Muscle of leg (tissue), 11 donors: ENCODE results near the gene TTYH3. TPM values are rescaled to one million over a fixed set of nuclear protein-coding genes. Genes with fewer than 3 reads are reported as not detected.
A peak's percentile ranks its signal among the peaks of the same experiment; 100 is the strongest.
"Not testable (repeated sequence)": the region's sequence is repeated elsewhere in the genome, so short reads cannot be mapped to it uniquely, and the experiment has no call there.

Experiments used
- DNase-seq: peaks from one replicate; pipeline ENCODE4 v3.0.0; 2013
- H3K27ac ChIP-seq: one replicate; pipeline ENCODE4 v1.5.1; 2013; ENCODE audit warnings: mild to moderate bottlenecking, low read length, control low read depth
- H3K27me3 ChIP-seq: one replicate; pipeline ENCODE4 v1.6.1; 2013; ENCODE audit warnings: low read length; ENCODE audit not compliant: control insufficient read depth, insufficient read depth
- H3K36me3 ChIP-seq: one replicate; pipeline ENCODE4 v1.6.1; 2013; ENCODE audit warnings: low read length; ENCODE audit not compliant: control insufficient read depth, insufficient read depth
- H3K4me1 ChIP-seq: one replicate; pipeline ENCODE4 v1.6.1; 2013; ENCODE audit warnings: low read length; ENCODE audit not compliant: control insufficient read depth, insufficient read depth
- H3K4me3 ChIP-seq: one replicate; pipeline ENCODE4 v1.5.1; 2013; ENCODE audit warnings: low read length, control low read depth
- H3K9me3 ChIP-seq: replicated peaks from 2 replicates; pipeline ENCODE4 v1.6.1; 2013; ENCODE audit warnings: low read depth, low read length; ENCODE audit not compliant: control insufficient read depth
- WGBS: methylation state at CpG from one replicate; pipeline ENCODE4 v1.1.5; 2013; ENCODE audit warnings: missing lambda C conversion rate; ENCODE audit not compliant: insufficient coverage; 5-methylcytosine and 5-hydroxymethylcytosine counted together
- polyA plus RNA-seq, 8 donors: library from polyadenylated mRNA; unstranded; fragments of 120-200 nt; gene quantifications; one replicate each; pipeline versions ENCODE4 v1.2.1 to v1.2.3, GENCODE V29; 2013; ENCODE audit warnings: inconsistent platforms in 1 of 8, low replicate concordance in 1 of 8; ENCODE audit not compliant: insufficient read length in 8 of 8, insufficient read depth in 1 of 8
- total RNA-seq: library from RNA; stranded (reverse); fragments of 120-200 nt; gene quantifications from one replicate; pipeline ENCODE4 v1.2.4, GENCODE V29; 2013

The TTYH3 gene
- total and polyA plus RNA-seq, 9 donors: 21.1 to 136 (median 101) TPM

DNA sequence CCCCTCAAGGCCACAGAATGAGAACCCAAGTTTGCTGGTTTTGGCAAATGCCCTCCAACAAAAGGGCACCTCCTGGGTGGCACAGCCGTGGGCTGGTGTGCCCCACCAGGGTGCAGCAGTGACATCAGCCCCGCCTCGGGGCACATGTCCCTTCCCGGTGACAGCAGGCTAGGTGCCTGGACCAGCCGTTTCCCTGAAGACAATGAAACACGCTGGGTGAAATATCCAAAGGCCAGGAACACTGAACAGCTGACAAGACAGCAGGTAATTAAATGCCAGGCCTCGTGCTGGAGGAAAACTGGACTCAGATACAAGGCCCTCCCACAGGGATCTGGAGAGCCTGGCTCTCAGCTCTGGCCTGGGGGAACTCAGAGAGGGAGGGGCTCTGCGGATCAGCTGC is 44.8 kb downstream of the TTYH3 start:
- WGBS: 80% methylated on average over 5 of the region's 8 CpGs
- H3K27ac ChIP-seq, H3K4me1 ChIP-seq, H3K4me3 ChIP-seq, H3K36me3 ChIP-seq, DNase-seq, H3K27me3 ChIP-seq: not testable (repeated sequence)
- peaks cover 12% of the 10 kb centered on the region for H3K9me3 ChIP-seq

DNA sequence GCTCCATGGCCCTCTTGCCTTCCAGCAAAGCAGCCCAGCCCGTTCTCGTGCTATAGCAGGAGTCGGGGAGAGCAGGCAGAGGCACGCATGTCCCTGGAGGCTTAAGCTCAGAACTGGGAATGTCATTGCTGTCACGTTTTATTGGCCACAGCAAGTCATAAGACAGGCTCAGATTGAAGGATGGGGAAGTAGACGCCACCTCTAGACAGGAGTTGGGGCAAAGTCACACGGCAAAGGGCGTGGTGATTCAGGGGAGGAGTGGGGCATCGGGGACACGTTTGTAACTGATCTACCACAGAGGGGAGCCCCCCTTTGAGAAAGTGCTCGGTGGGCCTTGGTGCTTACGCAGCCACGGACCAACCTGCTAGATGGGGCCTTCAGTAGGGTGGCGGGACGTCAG is 46.7 kb downstream of the TTYH3 start:
- H3K9me3 ChIP-seq: peaks cover 12% of the 10 kb centered on the region
- 69% methylated on average over 6 of the region's 15 CpGs for WGBS

DNA sequence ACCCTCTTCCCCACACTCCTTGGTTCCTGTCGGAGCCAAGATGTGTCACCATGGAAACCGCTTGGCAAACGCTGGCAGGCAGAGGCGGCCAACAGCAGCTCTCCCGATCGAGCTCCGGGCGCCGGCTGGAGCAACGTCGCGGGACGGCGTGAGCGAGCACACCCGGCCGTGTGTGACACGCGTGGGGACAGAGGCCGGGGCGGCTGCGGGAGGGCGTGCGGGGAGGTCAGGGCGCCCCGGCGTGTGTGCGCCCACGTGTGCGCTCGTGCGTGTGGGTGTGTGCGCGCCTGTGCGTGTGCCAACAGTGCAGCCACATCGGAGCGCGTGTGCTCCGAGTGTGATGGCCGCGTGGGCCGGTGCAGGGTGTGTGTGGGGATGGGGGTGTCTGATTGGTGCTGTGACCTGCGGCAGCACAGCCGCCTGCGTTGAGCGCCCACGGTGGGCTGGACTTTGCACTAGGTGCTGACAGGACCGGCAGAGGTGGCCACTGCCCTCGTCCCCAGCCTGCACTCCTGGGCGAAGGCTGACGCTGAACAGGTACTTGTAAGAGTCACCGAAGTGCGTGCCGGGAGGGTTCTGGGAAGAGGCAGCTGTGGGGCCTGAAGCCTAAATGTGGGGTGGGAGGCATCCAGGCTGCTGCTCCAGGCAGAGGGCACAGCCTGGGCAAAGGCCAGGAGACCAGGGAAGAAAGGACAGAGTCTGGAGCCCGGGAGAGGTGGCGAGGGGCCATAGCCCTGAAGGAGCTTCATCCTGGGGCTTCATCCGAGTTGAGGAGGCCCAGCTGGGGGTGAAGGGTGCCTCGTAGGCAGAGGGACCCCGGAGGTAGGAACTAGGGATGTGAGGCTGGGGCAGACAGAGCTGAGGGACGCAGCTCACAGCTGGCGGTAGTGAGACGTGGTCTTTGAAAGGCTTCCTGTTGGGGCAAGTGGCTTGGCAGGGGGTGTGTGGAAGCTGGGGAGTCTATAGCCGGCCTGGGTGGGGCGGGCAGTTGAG is 47.6 kb downstream of the TTYH3 start:
- not testable (repeated sequence) for H3K27ac ChIP-seq, H3K36me3 ChIP-seq, H3K9me3 ChIP-seq, H3K4me3 ChIP-seq, H3K27me3 ChIP-seq, DNase-seq
- H3K4me1 ChIP-seq: peaks cover 12% of the 10 kb centered on the region
- 57% methylated on average over 54 of the region's 64 CpGs for WGBS

More for the DNA sequence above, 46.7 kb downstream of the TTYH3 start:
- not testable (repeated sequence) for DNase-seq, H3K4me3 ChIP-seq, H3K36me3 ChIP-seq, H3K27ac ChIP-seq, H3K27me3 ChIP-seq
- H3K4me1 ChIP-seq: peaks cover 12% of the 10 kb centered on the region

DNA sequence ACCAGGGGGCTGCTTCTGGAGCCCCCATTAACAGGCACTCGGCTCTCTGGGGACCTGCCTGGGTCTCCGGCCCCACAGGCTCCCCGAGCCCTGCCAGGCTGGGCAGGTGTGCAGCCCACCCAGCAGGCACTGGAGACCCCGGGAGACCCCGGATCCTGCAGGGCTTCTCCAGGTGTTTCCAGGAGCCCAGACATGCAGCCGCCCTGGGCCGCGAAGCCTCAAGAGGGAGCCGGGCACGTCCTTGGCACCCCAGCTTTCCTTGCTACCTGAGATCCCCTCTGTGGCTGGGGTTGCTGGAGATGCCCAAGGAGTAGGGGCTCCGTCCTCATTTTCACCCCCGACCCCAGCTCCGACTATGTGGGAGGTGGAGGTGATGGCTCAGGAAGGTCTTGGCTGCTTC is 48.5 kb downstream of the TTYH3 start:
- Histone ChIP-seq H3K27me3 (peaks cover 2% of the 10 kb centered on the region), H3K4me1 (peaks cover 12% of the 10 kb centered on the region), H3K4me3 (no peak overlapping the region), H3K9me3 (peaks cover 3% of the 10 kb centered on the region), H3K36me3 (no peaks in the 10 kb centered on the region), H3K27ac (no peak overlapping the region)
- WGBS: 88% methylated on average over 8 of the region's 13 CpGs
- DNase-seq: no peak

DNA sequence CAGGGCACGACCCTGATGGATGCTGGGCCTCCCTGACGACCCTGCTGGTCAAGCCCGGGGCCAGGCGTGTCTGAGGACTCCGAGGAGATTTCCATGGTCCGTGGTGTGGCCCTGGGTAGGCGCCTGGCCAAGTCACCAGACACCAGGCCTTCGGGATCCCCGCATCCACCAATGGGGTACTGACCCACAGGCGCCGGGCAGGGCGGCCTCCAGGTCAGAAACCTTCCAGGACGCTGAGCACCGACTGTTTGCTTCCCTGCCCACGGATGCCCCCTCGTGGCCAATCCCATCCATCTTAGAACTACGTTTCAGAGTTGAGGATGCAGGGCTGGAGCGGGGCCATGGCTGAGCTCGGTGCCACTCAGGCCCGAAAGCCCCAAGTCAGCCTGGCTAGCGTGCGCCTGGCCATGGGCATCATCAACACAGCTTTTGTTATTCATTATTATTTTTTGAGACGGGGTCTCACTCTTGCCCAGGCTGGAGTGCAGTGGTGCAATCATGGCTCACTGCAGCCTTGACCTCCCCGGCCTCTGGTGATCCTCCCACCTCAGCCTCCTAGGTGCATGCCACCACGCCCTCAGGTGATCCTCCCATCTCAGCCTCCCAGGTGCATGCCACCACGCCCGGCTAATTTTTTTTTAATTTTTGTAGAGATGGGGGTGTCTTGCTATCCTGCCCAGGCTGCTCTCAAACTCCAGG is 49.2 kb downstream of the TTYH3 start:
- no peak overlapping the region for H3K4me3 ChIP-seq
- H3K36me3 ChIP-seq: no peaks in the 10 kb centered on the region
- H3K27me3 ChIP-seq: peaks cover 3% of the 10 kb centered on the region
- peaks cover 12% of the 10 kb centered on the region for H3K4me1 ChIP-seq
- no peak overlapping the region for H3K27ac ChIP-seq
- WGBS: 30% methylated on average over 18 of the region's 27 CpGs
- peak; percentile 75 for DNase-seq
- H3K9me3 ChIP-seq: no peaks in the 10 kb centered on the region

DNA sequence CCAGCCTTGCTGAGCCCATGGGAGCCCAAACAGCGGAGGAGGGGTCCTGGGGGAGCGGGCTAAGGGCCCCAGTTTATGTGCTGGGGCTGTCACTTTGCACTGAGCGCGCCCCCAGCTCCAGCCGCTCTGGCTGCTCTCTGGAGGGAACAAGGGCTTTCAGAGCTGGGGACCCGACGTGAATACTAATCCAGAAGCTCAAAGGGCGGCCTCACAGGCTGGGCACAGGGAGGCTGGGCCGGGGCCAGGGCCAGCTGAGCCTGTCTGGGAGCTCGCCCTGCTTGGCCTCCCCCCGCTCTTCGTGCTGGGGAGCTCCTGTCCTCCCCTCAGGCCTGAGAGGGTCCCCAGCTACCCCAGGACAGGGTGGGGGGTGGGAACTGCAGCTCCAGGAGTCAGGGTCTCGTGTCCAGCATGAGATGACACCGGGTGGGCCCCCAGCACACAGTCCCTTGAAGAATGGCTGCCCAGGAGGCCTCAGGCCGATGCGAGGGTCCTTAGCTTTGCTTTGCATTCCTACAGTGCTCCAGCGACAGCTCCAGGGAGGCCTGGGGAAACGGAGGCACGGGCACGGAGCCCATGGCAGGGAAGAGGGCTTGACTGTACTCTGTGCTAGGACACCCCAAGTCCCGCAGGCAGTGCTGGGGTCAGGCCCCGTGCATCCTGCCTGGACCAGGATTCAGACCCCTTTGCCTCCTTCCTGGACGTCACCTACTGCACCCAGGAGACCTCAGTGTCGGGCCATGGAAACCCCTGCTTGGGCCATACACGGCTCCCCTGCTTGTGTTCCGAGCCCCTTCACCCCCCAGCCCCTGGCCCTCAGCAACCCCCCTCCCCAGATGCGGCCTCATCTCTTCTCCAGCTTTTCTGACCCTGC is 50.4 kb downstream of the TTYH3 start:
- no peak overlapping the region for H3K27ac ChIP-seq
- H3K4me3 ChIP-seq: no peak overlapping the region
- H3K36me3 ChIP-seq: no peaks in the 10 kb centered on the region
- DNase-seq: no peak
- 81% methylated on average over 19 of the region's 27 CpGs for WGBS
- H3K4me1 ChIP-seq: peaks cover 12% of the 10 kb centered on the region
- no peaks in the 10 kb centered on the region for H3K9me3 ChIP-seq
- H3K27me3 ChIP-seq: peaks cover 15% of the 10 kb centered on the region

DNA sequence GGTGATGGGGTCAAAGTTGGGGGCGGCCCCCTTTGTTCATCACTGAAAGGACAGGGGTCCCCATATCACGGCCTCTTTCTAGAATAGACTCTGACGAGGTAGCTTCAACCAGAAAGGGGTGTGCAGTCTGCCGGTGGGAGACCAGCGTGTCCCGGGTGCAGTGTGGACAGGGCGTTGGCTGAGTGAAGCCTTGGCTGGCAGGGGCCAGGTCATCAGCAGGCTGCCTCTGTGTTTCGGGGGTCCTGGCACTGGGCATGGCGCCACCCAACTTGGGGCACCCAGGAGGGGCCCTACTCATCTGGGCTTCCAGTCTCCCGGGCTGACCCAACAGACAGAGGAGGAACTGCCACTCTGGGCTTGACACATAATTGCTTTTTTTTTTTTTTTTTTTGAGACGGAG is 52.7 kb downstream of the TTYH3 start:
- Histone ChIP-seq H3K27me3 (peaks cover 36% of the 10 kb centered on the region), H3K36me3 (no peaks in the 10 kb centered on the region), H3K9me3 (no peaks in the 10 kb centered on the region), H3K27ac (no peak overlapping the region), H3K4me3 (no peak overlapping the region), H3K4me1 (peaks cover 30% of the 10 kb centered on the region)
- DNase-seq: no peak
- WGBS: 91% methylated on average over 9 of the region's 11 CpGs

DNA sequence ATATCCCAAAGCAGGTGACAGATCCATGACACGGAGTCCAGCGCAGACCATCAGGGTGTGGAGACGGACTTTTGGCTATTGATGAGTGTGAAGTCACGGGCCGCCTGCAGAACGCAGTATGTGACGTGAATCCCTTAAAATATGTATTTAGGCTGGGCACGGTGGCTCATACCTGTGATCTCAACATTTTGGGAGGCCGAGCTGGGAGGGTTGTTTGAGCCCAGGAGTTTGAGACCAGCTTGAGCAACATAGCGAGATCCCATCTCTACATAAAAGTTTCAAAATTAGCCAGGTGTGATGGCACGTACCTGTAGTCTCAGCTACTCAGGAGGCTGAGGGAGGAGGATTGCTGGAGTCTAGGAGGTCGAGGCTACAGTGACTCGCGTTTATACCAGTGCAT is 54.3 kb downstream of the TTYH3 start:
- DNase-seq: no peak
- H3K27me3 ChIP-seq: peaks cover 48% of the 10 kb centered on the region
- no peaks in the 10 kb centered on the region for H3K9me3 ChIP-seq
- peaks cover 30% of the 10 kb centered on the region for H3K4me1 ChIP-seq
- no peaks in the 10 kb centered on the region for H3K36me3 ChIP-seq
- H3K27ac ChIP-seq: no peak overlapping the region
- 95% methylated on average over 6 of the region's 14 CpGs for WGBS
- no peak overlapping the region for H3K4me3 ChIP-seq

DNA sequence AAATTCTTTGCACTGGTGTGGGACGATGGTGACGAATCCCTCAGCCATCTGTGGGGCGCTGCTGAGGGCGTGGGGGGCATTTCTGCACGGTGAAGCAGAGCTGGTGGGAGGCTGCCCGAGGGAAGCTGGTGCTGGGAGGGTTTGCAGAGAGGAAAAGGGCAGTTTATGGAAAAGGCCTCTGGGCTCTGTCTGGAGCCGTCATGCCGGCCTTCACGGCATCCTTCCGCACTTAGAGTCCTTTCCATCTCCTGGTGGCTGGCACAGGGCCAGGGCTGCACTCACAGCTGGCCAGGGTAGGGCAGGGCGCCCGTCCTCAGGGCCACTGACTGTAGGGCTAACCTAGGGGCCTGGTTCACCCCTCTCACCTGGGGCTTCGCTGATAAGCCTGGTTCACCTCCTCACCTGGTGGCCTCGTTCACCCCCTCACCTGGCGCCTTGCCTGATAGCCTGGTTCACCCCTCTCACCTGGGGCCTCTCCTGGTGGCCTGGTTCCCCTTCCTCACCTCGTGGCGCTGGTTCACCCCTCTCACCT is 55.6 kb downstream of the TTYH3 start:
- Histone ChIP-seq H3K36me3 (no peaks in the 10 kb centered on the region), H3K4me3 (no peak overlapping the region), H3K27me3 (peaks cover 45% of the 10 kb centered on the region), H3K4me1 (peaks cover 19% of the 10 kb centered on the region), H3K9me3 (no peaks in the 10 kb centered on the region), H3K27ac (no peak overlapping the region)
- WGBS: 49% methylated on average over 17 of the region's 17 CpGs
- DNase-seq: no peak
